CD14-positive monocyte (primary cell): ENCODE measurements around the gene H19. TPM values are rescaled to one million over a fixed set of nuclear protein-coding genes. Genes with fewer than 3 reads are reported as not detected.

Experiments
- DNase-seq, 3 donors: peaks; one replicate each; pipeline ENCODE4 v3.0.0-alpha.2; 2011 to 2022
- H2AFZ ChIP-seq: 2 replicates; pipeline ENCODE4 v1.6.0; 2012; ENCODE audit warnings: mild to moderate bottlenecking, low read depth, low read length, inconsistent platforms; ENCODE audit not compliant: insufficient read depth, poor library complexity, severe bottlenecking
- H3K27ac ChIP-seq, 2 donors: 1 replicate in 1 of 2; 2 replicates in 1 of 2; pipeline ENCODE4 v1.5.1; 2012 to 2013; ENCODE audit warnings: low read length in 2 of 2, control low read depth in 1 of 2, inconsistent platforms in 1 of 2, low read depth in 1 of 2, mild to moderate bottlenecking in 1 of 2
- H3K27me3 ChIP-seq, 2 donors: one replicate each; pipeline versions ENCODE4 v1.6.0 to v1.6.1; 2011 to 2013; ENCODE audit warnings: low read length in 2 of 2; ENCODE audit not compliant: control insufficient read depth in 2 of 2, insufficient read depth in 2 of 2
- H3K36me3 ChIP-seq, 2 donors: replicated peaks in 1 of 2; 1 replicate in 1 of 2; 2 replicates in 1 of 2; pipeline versions ENCODE4 v1.5.1 to v1.6.1; 2012 to 2013; ENCODE audit warnings: low read length in 2 of 2, control low read depth in 1 of 2, inconsistent platforms in 1 of 2, mild to moderate bottlenecking in 1 of 2; ENCODE audit not compliant: insufficient read depth in 2 of 2, control insufficient read depth in 1 of 2
- H3K4me1 ChIP-seq, 2 donors: 1 replicate in 1 of 2; 2 replicates in 1 of 2; pipeline versions ENCODE4 v1.5.1 to v1.6.1; 2012 to 2013; ENCODE audit warnings: low read length in 2 of 2, control low read depth in 1 of 2, inconsistent platforms in 1 of 2, mild to moderate bottlenecking in 1 of 2, moderate library complexity in 1 of 2; ENCODE audit not compliant: insufficient read depth in 2 of 2, control insufficient read depth in 1 of 2
- H3K4me2 ChIP-seq: replicated peaks from 2 replicates; pipeline ENCODE3; 2012; ENCODE audit warnings: low read length, moderate library complexity, mild to moderate bottlenecking; ENCODE audit not compliant: poor library complexity, severe bottlenecking; ENCODE audit errors: extremely low read depth
- H3K4me3 ChIP-seq, 3 experiments: fragments of 200-600 bp in 1 of 3; sonication (generic) in 1 of 3; replicated peaks in 1 of 3; 1 replicate in 2 of 3; 2 replicates in 1 of 3; pipeline ENCODE4 v1.5.1; 2011 to 2013; ENCODE audit warnings: low read length in 3 of 3, mild to moderate bottlenecking in 3 of 3, control low read depth in 2 of 3, low read depth in 2 of 3, inconsistent platforms in 1 of 3, moderate library complexity in 1 of 3
- H3K79me2 ChIP-seq: 2 replicates; pipeline ENCODE4 v1.6.0; 2012; ENCODE audit warnings: mild to moderate bottlenecking, control low read depth, inconsistent platforms, low read length, moderate library complexity; ENCODE audit not compliant: insufficient read depth
- H3K9ac ChIP-seq: 2 replicates; pipeline ENCODE4 v1.6.0; 2017; ENCODE audit warnings: low read length, mild to moderate bottlenecking; ENCODE audit not compliant: insufficient read depth, poor library complexity, severe bottlenecking
- H3K9me3 ChIP-seq, 2 donors: replicated peaks in 1 of 2; 1 replicate in 1 of 2; 2 replicates in 1 of 2; pipeline versions ENCODE4 v1.5.1 to v1.6.1; 2012 to 2013; ENCODE audit warnings: low read length in 2 of 2, control low read depth in 1 of 2; ENCODE audit not compliant: control insufficient read depth in 1 of 2, insufficient read depth in 1 of 2
- H4K20me1 ChIP-seq: 2 replicates; pipeline ENCODE4 v1.6.0; 2012; ENCODE audit warnings: mild to moderate bottlenecking, low read length, control low read depth, moderate library complexity; ENCODE audit not compliant: insufficient read depth
- H3K27ac Mint-ChIP-seq, 7 donors: one replicate each; pipeline ENCODE4 v1.8.0; 2020; ENCODE audit warnings: mild to moderate bottlenecking in 7 of 7, mixed read lengths in 7 of 7, moderate library complexity in 6 of 7, inconsistent platforms in 2 of 7
- H3K27me3 Mint-ChIP-seq, 3 donors: one replicate each; pipeline ENCODE4 v1.8.0; 2021 to 2022; ENCODE audit warnings: low read depth in 3 of 3, mild to moderate bottlenecking in 3 of 3, mixed read lengths in 3 of 3, moderate library complexity in 3 of 3, inconsistent platforms in 1 of 3
- H3K36me3 Mint-ChIP-seq, 2 donors: one replicate each; pipeline ENCODE4 v1.8.0; 2020; ENCODE audit warnings: mixed read lengths in 2 of 2, inconsistent platforms in 1 of 2, mild to moderate bottlenecking in 1 of 2
- H3K4me1 Mint-ChIP-seq: one replicate; pipeline ENCODE4 v1.8.0; 2020; ENCODE audit warnings: mild to moderate bottlenecking, mixed read lengths
- H3K4me3 Mint-ChIP-seq, 2 donors: one replicate each; pipeline ENCODE4 v1.8.0; 2020; ENCODE audit warnings: mild to moderate bottlenecking in 2 of 2, mixed read lengths in 2 of 2, moderate library complexity in 1 of 2
- H3K9me3 Mint-ChIP-seq, 7 donors: one replicate each; pipeline ENCODE4 v1.8.0; 2020 to 2022; ENCODE audit warnings: mixed read lengths in 7 of 7, mild to moderate bottlenecking in 6 of 7, moderate library complexity in 6 of 7, inconsistent platforms in 2 of 7
- CTCF ChIP-seq: fragments of 200-600 bp; IDR thresholded peaks from one replicate; pipeline ENCODE4 v1.8.0; 2022; ENCODE audit warnings: antibody characterized with exemption, mild to moderate bottlenecking
- WGBS: methylation state at CpG from one replicate; pipeline ENCODE4 v1.1.5; 2013; ENCODE audit warnings: missing lambda C conversion rate; ENCODE audit not compliant: insufficient coverage; 5-methylcytosine and 5-hydroxymethylcytosine counted together
- intact Hi-C, 2 donors: fragments of 100-400 bp; cut with micrococcal nuclease; formaldehyde crosslinking; loops; one replicate each; pipeline versions ENCODE4 v1.15.0 to v1.15.1; 2023
- polyA plus RNA-seq, 3 donors: library from polyadenylated mRNA; depleted of rRNA in 1 of 3; unstranded in 2 of 3; stranded (reverse) in 1 of 3; fragments of 300-500 nt in 2 of 3; fragments of >200 nt in 1 of 3; fragmentation: Illumina TruSeq in 2 of 3; gene quantifications; 1 replicate in 2 of 3; 2 replicates in 1 of 3; pipeline ENCODE4 v1.2.3, GENCODE V29; 2012 to 2021

H19 gene
- polyA plus RNA-seq, 3 donors, result 0.47 TPM; not detected in 2

DNA sequence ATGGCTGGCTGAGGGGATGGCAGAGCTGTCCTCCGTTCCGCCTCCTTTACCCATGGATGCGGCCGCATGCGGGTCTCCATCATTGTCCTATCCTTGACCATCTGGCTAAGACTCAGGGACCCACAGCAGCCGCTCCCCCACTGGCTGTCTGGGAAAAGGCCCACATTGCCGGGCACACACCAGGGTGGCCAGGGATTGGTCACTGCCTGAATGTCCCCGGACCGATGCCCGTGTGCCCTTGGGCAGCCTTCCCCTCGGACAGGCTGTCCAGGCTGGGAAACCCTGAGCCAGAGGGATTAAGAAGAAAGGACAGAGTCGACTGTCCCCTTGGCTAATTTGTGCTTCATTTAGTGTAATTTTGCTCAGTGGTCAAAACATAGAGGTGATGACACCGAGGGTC, 22.5 kb downstream of the H19 start:
- no peaks in the 10 kb centered on the region for H3K79me2 ChIP-seq
- no peak overlapping the region for H3K27ac ChIP-seq
- H3K4me3 ChIP-seq, result no peak overlapping the region
- intact Hi-C loops, result no loop called here
- H2AFZ ChIP-seq, result no peak overlapping the region
- no peak overlapping the region for H3K4me2 ChIP-seq
- no peaks in the 10 kb centered on the region for H3K36me3 Mint-ChIP-seq
- H3K36me3 ChIP-seq, result no peaks in the 10 kb centered on the region
- no peaks in the 10 kb centered on the region for H3K9me3 ChIP-seq
- DNase-seq, result no peak
- H4K20me1 ChIP-seq, result no peaks in the 10 kb centered on the region
- H3K9me3 Mint-ChIP-seq, result no peaks in the 10 kb centered on the region
- H3K4me1 Mint-ChIP-seq, result no peaks in the 10 kb centered on the region
- WGBS, result no CpG with 5 or more reads among the region's 13 CpGs
- H3K4me1 ChIP-seq, result no peaks in the 10 kb centered on the region
- peaks cover 0 to 2% (median 0%) of the 10 kb centered on the region in 3 donors for H3K27me3 Mint-ChIP-seq
- H3K9ac ChIP-seq, result no peak overlapping the region
- no peak overlapping the region for H3K27ac Mint-ChIP-seq
- no peak overlapping the region for H3K4me3 Mint-ChIP-seq
- H3K27me3 ChIP-seq, result no peaks in the 10 kb centered on the region
- TF ChIP-seq CTCF, result no peak

DNA sequence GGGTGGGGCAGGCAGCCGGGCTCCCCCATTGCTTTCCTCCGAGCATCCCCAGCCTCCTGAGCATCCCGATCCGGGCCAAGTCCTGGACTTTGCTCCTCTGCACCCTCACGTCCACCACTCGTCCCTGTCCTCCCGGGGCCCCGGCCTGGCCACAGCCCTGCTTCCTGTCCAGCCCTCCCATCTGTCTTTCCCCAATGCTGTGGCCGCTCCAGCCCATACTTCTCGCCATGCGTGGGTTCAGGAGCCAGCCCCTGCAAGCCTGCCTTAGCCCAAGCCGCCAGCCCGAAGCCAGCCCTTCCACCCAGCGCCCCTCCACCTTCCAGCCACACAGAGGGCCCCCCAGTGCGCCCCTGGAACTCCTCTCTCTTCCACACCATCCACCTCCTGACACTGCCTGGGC, 26.7 kb downstream of the H19 start:
- no peak overlapping the region for H2AFZ ChIP-seq
- no peak for DNase-seq
- H4K20me1 ChIP-seq, result no peaks in the 10 kb centered on the region

More for the DNA sequence above, 26.7 kb downstream of the H19 start:
- H3K9me3 Mint-ChIP-seq, result no peaks in the 10 kb centered on the region
- no peaks in the 10 kb centered on the region for H3K4me1 Mint-ChIP-seq
- Histone ChIP-seq H3K9ac (no peak overlapping the region), H3K36me3 (no peaks in the 10 kb centered on the region), H3K79me2 (no peaks in the 10 kb centered on the region), H3K4me1 (no peaks in the 10 kb centered on the region), H3K4me2 (no peak overlapping the region), H3K27me3 (no peaks in the 10 kb centered on the region), H3K9me3 (no peaks in the 10 kb centered on the region), H3K4me3 (no peak overlapping the region), H3K27ac (no peak overlapping the region)
- H3K4me3 Mint-ChIP-seq, result peak overlapping the region in 1 of 2 donors; percentile 9
- intact Hi-C loops, result no loop called here
- no peak overlapping the region for H3K27ac Mint-ChIP-seq
- no peak for TF ChIP-seq CTCF
- H3K27me3 Mint-ChIP-seq, result peaks cover 0 to 2% (median 0%) of the 10 kb centered on the region in 3 donors
- WGBS, result no CpG with 5 or more reads among the region's 15 CpGs
- no peaks in the 10 kb centered on the region for H3K36me3 Mint-ChIP-seq
